Measurements from ENCODE around the gene PTPRM.

PTPRM gene

GRCh38 chr18:8018701-8019331 lies 451.7 kb downstream of the PTPRM start:
- TF ChIP-seq CTCF (conservative IDR thresholded peaks at IDR 0.05): no peak

GRCh38 chr18:8019600-8019999 lies 452.5 kb downstream of the PTPRM start:
- no peak for TF ChIP-seq CTCF (conservative IDR thresholded peaks at IDR 0.05)
- no peak overlapping the region for H3K27ac ChIP-seq

More at GRCh38 chr18:8018701-8019331, 451.7 kb downstream of the PTPRM start:
- H3K27ac ChIP-seq: no peak overlapping the region

GRCh38 chr18:8020132-8020846 lies 453.2 kb downstream of the PTPRM start:
- TF ChIP-seq CTCF (conservative IDR thresholded peaks at IDR 0.05): no peak
- no peak overlapping the region for H3K27ac ChIP-seq

- H3K27ac ChIP-seq: no peak overlapping the region
Observed at GRCh38 chr18:8029061-8029460, 461.9 kb downstream of the PTPRM start.

GRCh38 chr18:8029731-8030130 lies 462.6 kb downstream of the PTPRM start:
- no peak overlapping the region for H3K27ac ChIP-seq
- no peak for TF ChIP-seq CTCF (conservative IDR thresholded peaks at IDR 0.05)

More at GRCh38 chr18:8029061-8029460, 461.9 kb downstream of the PTPRM start:
- TF ChIP-seq CTCF (conservative IDR thresholded peaks at IDR 0.05): no peak

- TF ChIP-seq CTCF (conservative IDR thresholded peaks at IDR 0.05): no peak
- no peak overlapping the region for H3K27ac ChIP-seq
Observed at GRCh38 chr18:8030201-8030600, 463.1 kb downstream of the PTPRM start.

GRCh38 chr18:8031496-8031895 lies 464.4 kb downstream of the PTPRM start:
- no peak overlapping the region for H3K27ac ChIP-seq
- TF ChIP-seq CTCF (conservative IDR thresholded peaks at IDR 0.05): no peak
